ENCODE results near the gene ZP1.

GRCh38 chr11:60871378-60872061, 4.2 kb downstream of the ZP1 start:
- TF ChIP-seq ZNF121 (tag by site-specific recombination; IDR thresholded peaks at IDR 0.05) (no peak), ZNF830 (tag by site-specific recombination; IDR thresholded peaks at IDR 0.05; ENCODE audit: low read depth) (no peak), CTCF (tag by site-specific recombination; IDR thresholded peaks at IDR 0.05) (no peak), ZNF580 (tag by site-specific recombination; IDR thresholded peaks at IDR 0.05) (no peak), KLF8 (tag by site-specific recombination; IDR thresholded peaks at IDR 0.05) (no peak), ZNF670 (tag by site-specific recombination; IDR thresholded peaks at IDR 0.05; ENCODE audit: low read depth) (no peak), ZNF10 (tag by site-specific recombination; IDR thresholded peaks at IDR 0.05) (no peak), ZNF184 (tag by site-specific recombination; IDR thresholded peaks at IDR 0.05) (no peak), ZNF660 (tag by site-specific recombination; IDR thresholded peaks at IDR 0.05) (no peak)

Data from HEK293 (cell line).